Glutamatergic neuron (in vitro differentiated cells): ENCODE measurements around the gene ZNF865. TPM values are rescaled to one million over a fixed set of nuclear protein-coding genes. Genes with fewer than 3 reads are reported as not detected.

Experiments used
- DNase-seq: peaks from one replicate; pipeline ENCODE4 v3.0.0; 2022
- H3K27ac Mint-ChIP-seq: one replicate; pipeline ENCODE4 v1.8.0; 2020; ENCODE audit warnings: mild to moderate bottlenecking, mixed read lengths, inconsistent platforms; ENCODE audit not compliant: unreplicated experiment
- H3K27me3 Mint-ChIP-seq: one replicate; pipeline ENCODE4 v1.8.0; 2020; ENCODE audit warnings: mild to moderate bottlenecking, moderate library complexity, mixed read lengths, inconsistent platforms; ENCODE audit not compliant: unreplicated experiment
- H3K36me3 Mint-ChIP-seq: one replicate; pipeline ENCODE4 v1.8.0; 2020; ENCODE audit warnings: mild to moderate bottlenecking, mixed read lengths, inconsistent platforms; ENCODE audit not compliant: unreplicated experiment
- H3K4me1 Mint-ChIP-seq: one replicate; pipeline ENCODE4 v1.8.0; 2020; ENCODE audit warnings: mild to moderate bottlenecking, low read depth, mixed read lengths, inconsistent platforms; ENCODE audit not compliant: unreplicated experiment
- H3K4me3 Mint-ChIP-seq: one replicate; pipeline ENCODE4 v1.8.0; 2020; ENCODE audit warnings: mild to moderate bottlenecking, mixed read lengths, inconsistent platforms; ENCODE audit not compliant: unreplicated experiment
- H3K9me3 Mint-ChIP-seq: one replicate; pipeline ENCODE4 v1.8.0; 2020; ENCODE audit warnings: mild to moderate bottlenecking, moderate library complexity, mixed read lengths, inconsistent platforms; ENCODE audit not compliant: unreplicated experiment
- total RNA-seq: library from RNA; stranded (reverse); fragmentation: NEBNext Ultra II Directional; extraction: Animal tissue kit (Norgen Biotek cat#: 25700); gene quantifications from one replicate; pipeline ENCODE4 v1.2.1, GENCODE V29; 2021; ENCODE audit not compliant: unreplicated experiment
- TF ChIP-seq, protein P1 (sequence below): fragments of 200-600 bp; sonication (generic); IDR thresholded peaks from one replicate; pipeline ENCODE4 v1.5.0; 2021; ENCODE audit not compliant: partially characterized antibody, unreplicated experiment

Gene ZNF865
- total RNA-seq, 1 donor from 2014 or later = 14.6 TPM

DNA sequence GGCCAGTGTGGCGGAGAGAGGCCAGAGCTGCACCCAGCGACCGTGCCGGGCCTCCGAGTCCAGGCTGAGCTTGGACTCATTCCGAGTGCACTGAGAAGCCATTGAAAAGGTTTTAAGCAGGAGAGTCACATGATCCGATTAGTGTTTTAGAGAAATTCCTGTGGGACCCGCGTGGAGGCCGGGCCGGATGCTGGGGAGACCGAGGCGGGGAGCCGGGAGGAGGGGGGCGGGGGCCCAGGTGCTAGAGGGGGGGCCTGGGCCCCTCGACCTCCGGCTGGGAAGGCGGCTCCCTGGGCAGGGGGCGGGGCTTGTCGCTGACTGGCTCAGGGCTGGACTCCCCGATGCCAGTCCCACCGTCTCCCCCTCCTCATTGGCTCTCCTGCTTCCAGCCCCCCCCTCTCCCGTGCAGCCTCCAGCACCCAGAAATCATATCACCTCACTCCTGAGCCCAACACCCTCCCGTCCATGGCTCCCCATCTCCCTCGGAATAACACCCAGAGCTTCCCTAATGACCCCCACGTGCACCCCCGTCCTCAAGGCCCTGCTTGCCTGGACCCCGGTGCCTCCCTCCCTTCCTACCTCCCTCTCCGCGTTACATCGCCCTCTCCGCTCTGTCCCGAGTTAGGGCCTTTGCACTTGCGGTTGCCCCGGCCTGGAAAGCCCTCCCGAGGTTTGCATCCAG, 19.6 kb upstream of the ZNF865 start:
- no peaks in the 10 kb centered on the region for H3K36me3 Mint-ChIP-seq
- peaks cover 5% of the 10 kb centered on the region for H3K27me3 Mint-ChIP-seq
- peak overlapping the region; percentile 89 for H3K4me3 Mint-ChIP-seq
- peaks cover 7% of the 10 kb centered on the region for H3K9me3 Mint-ChIP-seq
- H3K27ac Mint-ChIP-seq = peak overlapping the region; percentile 95
- TF ChIP-seq, protein P1, sequence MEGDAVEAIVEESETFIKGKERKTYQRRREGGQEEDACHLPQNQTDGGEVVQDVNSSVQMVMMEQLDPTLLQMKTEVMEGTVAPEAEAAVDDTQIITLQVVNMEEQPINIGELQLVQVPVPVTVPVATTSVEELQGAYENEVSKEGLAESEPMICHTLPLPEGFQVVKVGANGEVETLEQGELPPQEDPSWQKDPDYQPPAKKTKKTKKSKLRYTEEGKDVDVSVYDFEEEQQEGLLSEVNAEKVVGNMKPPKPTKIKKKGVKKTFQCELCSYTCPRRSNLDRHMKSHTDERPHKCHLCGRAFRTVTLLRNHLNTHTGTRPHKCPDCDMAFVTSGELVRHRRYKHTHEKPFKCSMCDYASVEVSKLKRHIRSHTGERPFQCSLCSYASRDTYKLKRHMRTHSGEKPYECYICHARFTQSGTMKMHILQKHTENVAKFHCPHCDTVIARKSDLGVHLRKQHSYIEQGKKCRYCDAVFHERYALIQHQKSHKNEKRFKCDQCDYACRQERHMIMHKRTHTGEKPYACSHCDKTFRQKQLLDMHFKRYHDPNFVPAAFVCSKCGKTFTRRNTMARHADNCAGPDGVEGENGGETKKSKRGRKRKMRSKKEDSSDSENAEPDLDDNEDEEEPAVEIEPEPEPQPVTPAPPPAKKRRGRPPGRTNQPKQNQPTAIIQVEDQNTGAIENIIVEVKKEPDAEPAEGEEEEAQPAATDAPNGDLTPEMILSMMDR = no peak
- peaks cover 8% of the 10 kb centered on the region for H3K4me1 Mint-ChIP-seq
- peak; percentile 92 for DNase-seq

DNA sequence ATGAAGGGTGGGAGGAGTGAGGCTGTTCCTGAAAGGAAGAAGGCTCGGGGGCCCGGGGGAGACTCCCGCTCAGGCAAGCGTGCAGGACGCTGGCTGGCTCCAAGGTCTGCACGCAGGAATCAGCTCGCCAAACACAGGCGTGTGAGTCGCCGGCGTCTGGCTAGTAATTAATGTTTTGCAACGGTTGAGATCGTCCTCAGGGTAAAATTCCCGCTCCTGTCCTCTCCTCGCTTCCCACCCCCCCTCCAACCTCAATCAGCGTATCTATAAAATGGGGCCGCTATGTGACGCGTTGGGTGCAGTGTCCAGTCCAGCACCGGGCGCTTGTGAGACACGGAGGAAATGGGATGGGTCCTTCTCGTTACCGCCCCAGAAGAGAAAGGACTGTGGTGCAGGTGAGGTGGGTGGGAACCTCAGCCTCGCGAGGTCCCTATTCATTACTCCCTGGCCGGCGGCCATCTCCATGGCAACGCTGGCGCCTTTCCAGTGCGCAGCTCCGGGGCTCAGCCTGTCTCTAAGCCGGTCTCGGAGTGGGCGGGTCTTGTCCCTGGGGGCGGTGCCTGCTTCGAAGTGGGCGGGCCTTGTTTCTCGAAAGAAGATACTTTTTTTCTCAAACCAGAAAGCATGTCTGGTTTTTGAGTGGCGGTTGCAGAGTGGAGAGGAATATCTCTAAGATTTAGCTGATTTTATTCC, 18.3 kb upstream of the ZNF865 start:
- Mint-ChIP-seq H3K36me3 (no peaks in the 10 kb centered on the region), H3K4me3 (peak overlapping the region; percentile 89), H3K4me1 (peaks cover 8% of the 10 kb centered on the region), H3K27me3 (peaks cover 12% of the 10 kb centered on the region), H3K9me3 (peaks cover 7% of the 10 kb centered on the region), H3K27ac (peak overlapping the region; percentile 64)
- peak; percentile 97 for DNase-seq
- TF ChIP-seq, protein P1 = no peak

DNA sequence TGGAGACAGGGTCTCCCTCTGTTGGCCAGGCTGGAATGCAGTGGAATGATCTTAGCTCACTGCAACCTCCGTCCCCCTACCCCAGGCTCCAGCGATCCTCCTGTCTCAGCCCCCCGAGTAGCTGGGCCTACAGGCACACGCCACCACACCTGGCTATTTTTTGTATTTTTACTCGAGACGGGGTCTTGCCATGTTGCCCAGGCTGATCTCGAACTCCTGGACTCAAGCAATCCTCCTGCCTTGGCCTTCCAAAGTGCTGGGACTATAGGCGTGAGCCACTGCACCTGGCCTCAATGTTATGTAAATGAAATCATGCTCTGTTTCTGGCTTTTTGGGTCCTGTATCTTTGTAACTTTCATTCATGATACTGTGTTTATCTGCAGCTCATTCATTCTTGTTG, 16.7 kb upstream of the ZNF865 start:
- DNase-seq = no peak
- no peak overlapping the region for H3K4me3 Mint-ChIP-seq

DNA sequence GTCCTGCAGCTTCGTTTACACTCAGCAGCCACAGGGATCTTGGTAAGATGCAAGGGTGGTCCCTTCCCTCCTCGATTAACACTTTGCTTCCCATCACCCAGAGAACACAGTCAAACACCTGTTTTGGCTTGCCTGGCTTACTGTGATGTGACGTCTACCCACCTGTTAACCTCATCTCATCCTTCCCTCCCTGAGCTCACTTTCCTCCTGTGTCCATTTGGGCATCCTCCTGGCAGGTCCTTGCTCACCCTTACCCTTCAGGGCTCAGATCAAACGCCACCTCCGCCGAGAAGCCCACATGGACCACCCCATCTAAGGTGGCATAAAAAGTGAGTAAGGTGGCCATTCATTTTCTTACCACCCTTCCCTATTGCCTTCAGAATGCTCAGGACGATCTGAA, 15.3 kb upstream of the ZNF865 start:
- H3K4me1 Mint-ChIP-seq = peaks cover 8% of the 10 kb centered on the region
- DNase-seq = no peak
- TF ChIP-seq, protein P1 = no peak
- H3K27ac Mint-ChIP-seq = no peak overlapping the region
- peaks cover 12% of the 10 kb centered on the region for H3K27me3 Mint-ChIP-seq
- H3K36me3 Mint-ChIP-seq = peaks cover 5% of the 10 kb centered on the region
- no peak overlapping the region for H3K4me3 Mint-ChIP-seq
- peaks cover 10% of the 10 kb centered on the region for H3K9me3 Mint-ChIP-seq

More for the DNA sequence above, 16.7 kb upstream of the ZNF865 start:
- no peak overlapping the region for H3K27ac Mint-ChIP-seq
- peaks cover 12% of the 10 kb centered on the region for H3K27me3 Mint-ChIP-seq
- no peaks in the 10 kb centered on the region for H3K36me3 Mint-ChIP-seq
- H3K9me3 Mint-ChIP-seq = peaks cover 9% of the 10 kb centered on the region
- TF ChIP-seq, protein P1 = no peak
- peaks cover 8% of the 10 kb centered on the region for H3K4me1 Mint-ChIP-seq

DNA sequence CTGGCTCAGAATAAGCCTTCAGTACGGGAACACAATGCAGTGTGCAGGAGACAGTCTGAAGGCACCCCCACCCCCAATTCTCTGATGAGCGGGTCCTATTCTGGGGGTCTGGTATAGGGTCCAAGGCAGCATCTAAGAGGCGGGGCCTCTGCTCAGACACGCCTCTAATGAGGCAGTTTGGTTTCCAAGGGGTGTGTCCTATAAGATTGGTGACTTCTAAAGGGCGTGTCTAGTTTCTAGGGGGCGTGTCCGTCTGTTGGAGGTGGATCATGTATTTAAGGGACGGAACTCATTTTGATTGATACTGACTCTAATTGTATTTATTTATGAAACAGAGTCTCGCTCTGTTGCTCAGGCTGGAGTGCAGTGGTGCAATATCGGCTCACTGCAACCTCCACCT, 14.8 kb upstream of the ZNF865 start:
- no peak for DNase-seq
- Mint-ChIP-seq H3K36me3 (peaks cover 10% of the 10 kb centered on the region), H3K27ac (no peak overlapping the region), H3K27me3 (peaks cover 12% of the 10 kb centered on the region), H3K4me3 (no peak overlapping the region), H3K4me1 (peaks cover 4% of the 10 kb centered on the region), H3K9me3 (peaks cover 8% of the 10 kb centered on the region)
- TF ChIP-seq, protein P1 = no peak
